Neutrophil (primary cell): ENCODE results near the gene DDX21.

ENCODE experiments used
- H3K27ac ChIP-seq: fragments of 200-600 bp; sonication (generic); 2 replicates; pipeline ENCODE4 v1.5.1; 2016; ENCODE audit warnings: mild to moderate bottlenecking, moderate library complexity
- H3K27me3 ChIP-seq: fragments of 200-600 bp; sonication (generic); 2 replicates; pipeline ENCODE4 v1.6.0; 2016; ENCODE audit warnings: mild to moderate bottlenecking
- H3K36me3 ChIP-seq: fragments of 200-600 bp; sonication (generic); 2 replicates; pipeline ENCODE4 v1.5.1; 2017
- H3K4me1 ChIP-seq, 2 experiments: fragments of 200-600 bp in 1 of 2; sonication (generic) in 1 of 2; 1 replicate in 1 of 2; 2 replicates in 1 of 2; pipeline versions ENCODE4 v1.5.1 to v1.6.1; 2013 to 2016; ENCODE audit warnings: low read depth in 1 of 2, low read length in 1 of 2, mild to moderate bottlenecking in 1 of 2, moderate library complexity in 1 of 2; ENCODE audit not compliant: control insufficient read depth in 1 of 2, insufficient read depth in 1 of 2
- H3K4me3 ChIP-seq, 2 experiments: fragments of 200-600 bp in 1 of 2; sonication (generic) in 1 of 2; 1 replicate in 1 of 2; 2 replicates in 1 of 2; pipeline ENCODE4 v1.5.1; 2013 to 2016; ENCODE audit warnings: low read depth in 1 of 2, low read length in 1 of 2, mild to moderate bottlenecking in 1 of 2, moderate library complexity in 1 of 2
- H3K9me3 ChIP-seq: fragments of 200-600 bp; sonication (generic); 2 replicates; pipeline ENCODE4 v1.5.1; 2016
- CTCF ChIP-seq: fragments of 200-600 bp; sonication (generic); IDR thresholded peaks from 2 replicates; pipeline ENCODE4 v1.5.1; 2016; ENCODE audit warnings: antibody characterized with exemption

The DDX21 gene

GRCh38 chr10:68992636-68993440 lies 36.9 kb downstream of the DDX21 start:
- no peak overlapping the region for H3K27ac ChIP-seq

GRCh38 chr10:68997211-68997610 lies 41.2 kb downstream of the DDX21 start:
- Histone ChIP-seq H3K9me3 (no peaks in the 10 kb centered on the region), H3K27ac (peak overlapping the region; percentile 23), H3K27me3 (no peaks in the 10 kb centered on the region), H3K4me1 (no peaks in the 10 kb centered on the region), H3K36me3 (no peaks in the 10 kb centered on the region), H3K4me3 (no peak overlapping the region)
- TF ChIP-seq CTCF, result no peak

More at GRCh38 chr10:68992636-68993440, 36.9 kb downstream of the DDX21 start:
- Histone ChIP-seq H3K4me3 (no peak overlapping the region), H3K27me3 (no peaks in the 10 kb centered on the region), H3K4me1 (peaks cover 20 to 23% of the 10 kb centered on the region in 2 experiments), H3K9me3 (no peaks in the 10 kb centered on the region), H3K36me3 (no peaks in the 10 kb centered on the region)
- TF ChIP-seq CTCF, result no peak

- Histone ChIP-seq H3K27ac (peak overlapping the region; percentile 71), H3K9me3 (no peaks in the 10 kb centered on the region), H3K27me3 (no peaks in the 10 kb centered on the region), H3K4me3 (no peak overlapping the region), H3K4me1 (peaks cover 6 to 19% of the 10 kb centered on the region in 2 experiments), H3K36me3 (no peaks in the 10 kb centered on the region)
- peak; percentile 78 for TF ChIP-seq CTCF
Observed at GRCh38 chr10:69004821-69005220, 48.9 kb downstream of the DDX21 start.

GRCh38 chr10:69005704-69006485 lies 49.9 kb downstream of the DDX21 start:
- Histone ChIP-seq H3K9me3 (no peaks in the 10 kb centered on the region), H3K27ac (peak overlapping the region; percentile 71), H3K4me3 (no peak overlapping the region), H3K36me3 (no peaks in the 10 kb centered on the region), H3K27me3 (no peaks in the 10 kb centered on the region), H3K4me1 (peaks cover 6 to 19% of the 10 kb centered on the region in 2 experiments)
- no peak for TF ChIP-seq CTCF

GRCh38 chr10:69007260-69007659 lies 51.3 kb downstream of the DDX21 start:
- Histone ChIP-seq H3K27ac (peak overlapping the region; percentile 65), H3K36me3 (no peaks in the 10 kb centered on the region), H3K4me3 (no peak overlapping the region), H3K4me1 (peaks cover 6 to 22% of the 10 kb centered on the region in 2 experiments), H3K27me3 (no peaks in the 10 kb centered on the region), H3K9me3 (no peaks in the 10 kb centered on the region)
- peak; percentile 50 for TF ChIP-seq CTCF
